ENCODE measurements around the gene CP. TPM values are rescaled to one million over a fixed set of nuclear protein-coding genes. Genes with fewer than 3 reads are reported as not detected.

CP gene
- total RNA-seq, 4 donors from 2014 or later = 17.7 to 46.3 (median 19.3) TPM

DNA sequence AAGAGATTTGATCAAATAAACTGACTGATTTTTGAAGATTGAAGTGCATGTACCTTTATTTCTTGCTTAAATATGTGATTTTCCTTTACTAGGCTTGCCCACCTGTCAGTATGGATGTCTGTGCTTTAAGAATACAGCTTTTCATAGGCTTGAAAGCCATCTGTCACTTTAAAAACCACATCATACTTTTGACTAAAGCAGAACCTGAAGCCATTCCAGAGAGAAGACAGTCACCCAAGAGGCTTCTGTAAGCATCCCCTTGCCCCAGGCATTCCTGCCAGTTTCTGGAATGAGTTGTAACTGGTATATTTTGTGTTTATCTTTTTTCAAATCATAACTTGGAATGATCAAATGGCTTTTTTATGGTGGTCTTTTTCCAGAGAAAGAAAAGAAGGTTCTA, 68.2 kb downstream of the CP start:
- H3K4me3 ChIP-seq = no peak overlapping the region
- peaks cover 0 to 14% (median 2%) of the 10 kb centered on the region in 4 donors for H3K4me1 ChIP-seq
- peaks cover 0 to 85% (median 7%) of the 10 kb centered on the region in 3 donors for H3K36me3 ChIP-seq
- no peak for DNase-seq (ENCODE audit: low spot score in 2 of 2)
- no peak overlapping the region for H3K27ac ChIP-seq
- TF ChIP-seq EP300 (IDR thresholded peaks at IDR 0.05) (no peak), POLR2A (IDR thresholded peaks at IDR 0.05) (no peak)
- TF ChIP-seq, protein P1, sequence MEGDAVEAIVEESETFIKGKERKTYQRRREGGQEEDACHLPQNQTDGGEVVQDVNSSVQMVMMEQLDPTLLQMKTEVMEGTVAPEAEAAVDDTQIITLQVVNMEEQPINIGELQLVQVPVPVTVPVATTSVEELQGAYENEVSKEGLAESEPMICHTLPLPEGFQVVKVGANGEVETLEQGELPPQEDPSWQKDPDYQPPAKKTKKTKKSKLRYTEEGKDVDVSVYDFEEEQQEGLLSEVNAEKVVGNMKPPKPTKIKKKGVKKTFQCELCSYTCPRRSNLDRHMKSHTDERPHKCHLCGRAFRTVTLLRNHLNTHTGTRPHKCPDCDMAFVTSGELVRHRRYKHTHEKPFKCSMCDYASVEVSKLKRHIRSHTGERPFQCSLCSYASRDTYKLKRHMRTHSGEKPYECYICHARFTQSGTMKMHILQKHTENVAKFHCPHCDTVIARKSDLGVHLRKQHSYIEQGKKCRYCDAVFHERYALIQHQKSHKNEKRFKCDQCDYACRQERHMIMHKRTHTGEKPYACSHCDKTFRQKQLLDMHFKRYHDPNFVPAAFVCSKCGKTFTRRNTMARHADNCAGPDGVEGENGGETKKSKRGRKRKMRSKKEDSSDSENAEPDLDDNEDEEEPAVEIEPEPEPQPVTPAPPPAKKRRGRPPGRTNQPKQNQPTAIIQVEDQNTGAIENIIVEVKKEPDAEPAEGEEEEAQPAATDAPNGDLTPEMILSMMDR (IDR thresholded peaks at IDR 0.05) = no peak
- no peaks in the 10 kb centered on the region for H3K9me3 ChIP-seq
- no peaks in the 10 kb centered on the region for H3K27me3 ChIP-seq

DNA sequence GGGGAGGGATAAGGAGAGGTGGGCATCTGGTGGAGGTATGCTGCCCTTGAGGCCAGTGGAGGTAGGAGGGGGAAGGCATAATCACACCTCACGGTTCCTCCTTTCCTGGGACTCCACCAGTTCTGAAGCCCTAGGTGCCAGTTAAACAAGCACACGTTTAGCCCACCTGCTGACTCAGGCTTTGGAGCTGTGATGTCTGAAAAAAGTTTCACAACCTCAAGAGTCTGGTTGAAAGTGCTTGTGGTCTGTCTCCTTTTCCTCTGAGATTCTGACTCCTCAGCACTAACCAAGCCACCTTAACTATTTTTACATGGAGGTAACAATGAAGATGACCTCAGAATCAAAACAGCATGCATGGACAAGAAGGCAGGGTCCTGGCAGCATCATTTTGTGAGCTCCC, 69.2 kb downstream of the CP start:
- no peak for DNase-seq (ENCODE audit: low spot score in 2 of 2)
- Histone ChIP-seq H3K27ac (peak overlapping the region in 2 of 4 donors; percentile 32 to 63), H3K4me3 (no peak overlapping the region), H3K4me1 (peaks cover 0 to 14% (median 2%) of the 10 kb centered on the region in 4 donors), H3K36me3 (peaks cover 0 to 84% (median 7%) of the 10 kb centered on the region in 3 donors), H3K27me3 (no peaks in the 10 kb centered on the region), H3K9me3 (no peaks in the 10 kb centered on the region)
- TF ChIP-seq, protein P1 (IDR thresholded peaks at IDR 0.05) = no peak
- TF ChIP-seq EP300 (IDR thresholded peaks at IDR 0.05) = no peak
- 55 to 71% methylated on average over 2 of the region's 2 CpGs for WGBS, 2 donors

DNA sequence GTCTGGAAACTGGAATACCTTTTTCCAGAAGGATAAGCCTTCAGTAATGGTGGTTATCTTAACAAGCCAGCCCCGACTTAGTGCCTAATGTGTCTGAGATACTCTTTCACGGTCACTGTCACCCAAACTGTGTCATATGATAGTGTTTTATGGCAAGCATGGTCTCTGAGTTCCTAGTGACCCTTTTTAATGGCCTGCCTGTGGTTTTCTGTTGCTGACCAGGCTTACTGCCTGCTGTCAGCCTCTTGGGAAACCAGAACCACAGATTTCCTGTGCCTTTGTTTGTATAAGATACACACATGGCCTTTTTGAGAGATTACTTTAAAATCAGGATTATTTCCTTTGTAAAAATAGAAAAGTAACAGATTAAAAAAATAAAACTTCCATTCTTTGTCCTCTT, 69.8 kb downstream of the CP start:
- peaks cover 0 to 14% (median 2%) of the 10 kb centered on the region in 4 donors for H3K4me1 ChIP-seq
- no peak for DNase-seq (ENCODE audit: low spot score in 2 of 2)
- WGBS, 2 donors = 50 to 64% methylated on average over 2 of the region's 2 CpGs
- no peaks in the 10 kb centered on the region for H3K9me3 ChIP-seq
- peaks cover 0 to 84% (median 7%) of the 10 kb centered on the region in 3 donors for H3K36me3 ChIP-seq
- H3K27me3 ChIP-seq = no peaks in the 10 kb centered on the region
- no peak overlapping the region for H3K4me3 ChIP-seq
- TF ChIP-seq, protein P1 (IDR thresholded peaks at IDR 0.05) = no peak
- peak in 1 of 2 donors; percentile 54 for TF ChIP-seq EP300 (IDR thresholded peaks at IDR 0.05)
- peak overlapping the region in 2 of 4 donors; percentile 31 to 63 for H3K27ac ChIP-seq

DNA sequence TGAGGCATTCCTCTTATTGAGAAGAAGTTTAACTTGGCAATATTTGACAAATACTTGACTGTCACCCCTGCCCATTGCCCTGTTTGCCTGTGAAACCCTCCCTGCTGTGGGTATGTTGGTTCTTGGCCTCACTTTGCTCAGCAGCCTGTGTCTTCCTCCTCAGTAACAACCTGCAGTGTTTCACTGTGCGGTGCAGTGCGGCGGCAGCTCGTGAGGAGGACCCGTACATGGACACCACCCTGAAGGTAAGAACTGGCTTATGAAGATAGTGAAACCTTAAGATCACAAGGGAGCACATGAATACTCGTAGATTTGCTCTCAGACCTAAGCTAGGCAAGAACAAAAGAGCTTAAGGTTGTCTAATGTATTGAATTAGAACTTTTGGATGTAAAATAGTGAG, 71.2 kb downstream of the CP start:
- H3K36me3 ChIP-seq = peaks cover 0 to 83% (median 7%) of the 10 kb centered on the region in 3 donors
- TF ChIP-seq POLR2A (IDR thresholded peaks at IDR 0.05) (no peak), EP300 (IDR thresholded peaks at IDR 0.05) (no peak)
- TF ChIP-seq, protein P1 (IDR thresholded peaks at IDR 0.05) = no peak
- peaks cover 0 to 16% (median 2%) of the 10 kb centered on the region in 4 donors for H3K4me1 ChIP-seq
- H3K4me3 ChIP-seq = no peak overlapping the region
- WGBS, 2 donors = 98 to 99% methylated on average over 6 of the region's 6 CpGs
- no peak overlapping the region for H3K27ac ChIP-seq
- H3K27me3 ChIP-seq = no peaks in the 10 kb centered on the region
- H3K9me3 ChIP-seq = no peaks in the 10 kb centered on the region
- no peak for DNase-seq (ENCODE audit: low spot score in 2 of 2)

DNA sequence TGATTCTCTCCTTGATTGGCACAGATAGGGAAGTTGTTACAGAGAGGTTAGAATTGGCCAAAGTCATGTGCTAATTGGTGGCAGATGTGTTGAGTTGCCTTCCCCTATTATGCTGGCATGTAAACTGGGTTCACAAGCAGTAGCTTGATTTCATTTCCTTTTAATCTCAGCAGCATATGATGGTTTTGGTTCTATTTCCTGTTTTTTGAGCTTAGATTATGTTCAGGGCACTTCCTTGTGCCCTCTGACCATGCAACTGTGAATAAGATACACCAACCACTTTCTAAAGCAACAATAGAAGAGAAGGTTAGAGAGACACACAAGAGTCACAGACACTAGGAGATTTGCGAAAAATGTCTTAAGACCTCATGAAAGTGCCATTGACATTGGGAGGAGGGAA, 75.7 kb downstream of the CP start:
- no peaks in the 10 kb centered on the region for H3K27me3 ChIP-seq
- TF ChIP-seq EP300 (IDR thresholded peaks at IDR 0.05) (peak; percentile 13 to 69), POLR2A (IDR thresholded peaks at IDR 0.05) (no peak)
- TF ChIP-seq, protein P1 (IDR thresholded peaks at IDR 0.05) = no peak
- H3K36me3 ChIP-seq = peaks cover 0 to 82% (median 7%) of the 10 kb centered on the region in 3 donors
- peaks cover 0 to 3% (median 0%) of the 10 kb centered on the region in 4 donors for H3K4me1 ChIP-seq
- 79 to 88% methylated on average over 1 of the region's 1 CpG for WGBS, 2 donors
- H3K27ac ChIP-seq = peak overlapping the region in 3 of 4 donors; percentile 23 to 51 (median 36)
- H3K4me3 ChIP-seq = no peak overlapping the region
- no peak for DNase-seq (ENCODE audit: low spot score in 2 of 2)
- no peaks in the 10 kb centered on the region for H3K9me3 ChIP-seq
